ENCODE data around the gene GRIA3. TPM values are rescaled to one million over a fixed set of nuclear protein-coding genes. Genes with fewer than 3 reads are reported as not detected.
A peak's percentile ranks its signal among the peaks of the same experiment; 100 is the strongest.

GRIA3 gene
- total RNA-seq, 1 experiment from 2014 or later = not detected

- no peak overlapping the region for H3K9ac ChIP-seq (ENCODE audit: low read length)
- no TSS peak for BruUV-seq (replicated peaks)
These were observed 11.2 kb upstream of the GRIA3 start for GRCh38 chrX:123172869-123173268.

GRCh38 chrX:123173833-123174232 is 10.2 kb upstream of the GRIA3 start:
- H3K9me3 ChIP-seq (ENCODE audit: low read length) = no peaks in the 10 kb centered on the region
- H3K36me3 ChIP-seq (ENCODE audit: low read depth, low read length) = no peaks in the 10 kb centered on the region
- H3K27ac ChIP-seq (ENCODE audit: low read length) = no peak overlapping the region
- H3K4me2 ChIP-seq (ENCODE audit: low read length) = no peak overlapping the region
- H3K9ac ChIP-seq (ENCODE audit: low read length) = no peak overlapping the region
- intact Hi-C loops (cut with micrococcal nuclease) = loop anchor here (10.0 kb wide), 2 partner anchors 161 to 421 kb away; no protein-coding TSS in a partner anchor
- ChIA-PET POLR2A (ENCODE audit: unreplicated experiment) (no interaction called here), CTCF (no interaction called here)
- no peaks in the 10 kb centered on the region for H3K79me2 ChIP-seq (ENCODE audit: low read length)
- no peaks in the 10 kb centered on the region for H4K20me1 ChIP-seq (ENCODE audit: low read length)
- no peak for TF ChIP-seq EZH2 (IDR thresholded peaks at IDR 0.05; ENCODE audit: low read length, unreplicated experiment)
- TF ChIP-seq, protein P1, sequence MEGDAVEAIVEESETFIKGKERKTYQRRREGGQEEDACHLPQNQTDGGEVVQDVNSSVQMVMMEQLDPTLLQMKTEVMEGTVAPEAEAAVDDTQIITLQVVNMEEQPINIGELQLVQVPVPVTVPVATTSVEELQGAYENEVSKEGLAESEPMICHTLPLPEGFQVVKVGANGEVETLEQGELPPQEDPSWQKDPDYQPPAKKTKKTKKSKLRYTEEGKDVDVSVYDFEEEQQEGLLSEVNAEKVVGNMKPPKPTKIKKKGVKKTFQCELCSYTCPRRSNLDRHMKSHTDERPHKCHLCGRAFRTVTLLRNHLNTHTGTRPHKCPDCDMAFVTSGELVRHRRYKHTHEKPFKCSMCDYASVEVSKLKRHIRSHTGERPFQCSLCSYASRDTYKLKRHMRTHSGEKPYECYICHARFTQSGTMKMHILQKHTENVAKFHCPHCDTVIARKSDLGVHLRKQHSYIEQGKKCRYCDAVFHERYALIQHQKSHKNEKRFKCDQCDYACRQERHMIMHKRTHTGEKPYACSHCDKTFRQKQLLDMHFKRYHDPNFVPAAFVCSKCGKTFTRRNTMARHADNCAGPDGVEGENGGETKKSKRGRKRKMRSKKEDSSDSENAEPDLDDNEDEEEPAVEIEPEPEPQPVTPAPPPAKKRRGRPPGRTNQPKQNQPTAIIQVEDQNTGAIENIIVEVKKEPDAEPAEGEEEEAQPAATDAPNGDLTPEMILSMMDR (conservative IDR thresholded peaks at IDR 0.05; ENCODE audit: low read depth, low read length) = peak; percentile 54
- H3K4me3 ChIP-seq (ENCODE audit: low read length) = no peak overlapping the region
- no peaks in the 10 kb centered on the region for H3K9me2 ChIP-seq (replicated peaks; ENCODE audit: low read length)
- H3F3A ChIP-seq (ENCODE audit: low read length, unreplicated experiment) = no peaks in the 10 kb centered on the region
- no TSS peak for BruUV-seq (replicated peaks)
- ATAC-seq (peak; percentile 31; the same call in 1 of the 2 replicates), DNase-seq (peak; percentile 51)
- no peaks in the 10 kb centered on the region for H3K27me3 ChIP-seq (ENCODE audit: low read length)
- H2AFZ ChIP-seq (ENCODE audit: low read length) = no peak overlapping the region
- peaks cover 8% of the 10 kb centered on the region for H3K4me1 ChIP-seq (ENCODE audit: insufficient read depth, low read length)

More at GRCh38 chrX:123172869-123173268, 11.2 kb upstream of the GRIA3 start:
- Histone ChIP-seq H3K79me2 (ENCODE audit: low read length) (no peaks in the 10 kb centered on the region), H3K27ac (ENCODE audit: low read length) (no peak overlapping the region), H3K4me3 (ENCODE audit: low read length) (no peak overlapping the region), H2AFZ (ENCODE audit: low read length) (no peak overlapping the region), H3K27me3 (ENCODE audit: low read length) (no peaks in the 10 kb centered on the region), H3K4me2 (ENCODE audit: low read length) (no peak overlapping the region), H3K36me3 (ENCODE audit: low read depth, low read length) (no peaks in the 10 kb centered on the region), H3F3A (ENCODE audit: low read length, unreplicated experiment) (no peaks in the 10 kb centered on the region), H3K9me3 (ENCODE audit: low read length) (no peaks in the 10 kb centered on the region), H3K9me2 (replicated peaks; ENCODE audit: low read length) (no peaks in the 10 kb centered on the region), H4K20me1 (ENCODE audit: low read length) (no peaks in the 10 kb centered on the region), H3K4me1 (ENCODE audit: insufficient read depth, low read length) (peaks cover 18% of the 10 kb centered on the region)
- TF ChIP-seq, protein P1 (conservative IDR thresholded peaks at IDR 0.05; ENCODE audit: low read depth, low read length) = no peak
- no peak for TF ChIP-seq EZH2phosphoT487 (IDR thresholded peaks at IDR 0.05; ENCODE audit: borderline replicate concordance, low read length)
- TF ChIP-seq EZH2 (IDR thresholded peaks at IDR 0.05; ENCODE audit: low read length, unreplicated experiment) = no peak
- intact Hi-C loops (cut with micrococcal nuclease) = loop anchor here (10.0 kb wide), 2 partner anchors 162 to 422 kb away; no protein-coding TSS in a partner anchor
- ChIA-PET POLR2A (ENCODE audit: unreplicated experiment) (no interaction called here), CTCF (no interaction called here)
- DNase-seq (no peak), ATAC-seq (no peak)

- H3K27ac ChIP-seq (ENCODE audit: low read length) = no peak overlapping the region
- DNase-seq = no peak
- ChIA-PET POLR2A (ENCODE audit: unreplicated experiment) (no interaction called here), CTCF (no interaction called here)
- no peak for TF ChIP-seq EZH2phosphoT487 (IDR thresholded peaks at IDR 0.05; ENCODE audit: borderline replicate concordance, low read length)
- TF ChIP-seq, protein P1 (conservative IDR thresholded peaks at IDR 0.05; ENCODE audit: low read depth, low read length) = no peak
- no peak for TF ChIP-seq EZH2 (IDR thresholded peaks at IDR 0.05; ENCODE audit: low read length, unreplicated experiment)
- no peak overlapping the region for H2AFZ ChIP-seq (ENCODE audit: low read length)
- no peak overlapping the region for H3K9ac ChIP-seq (ENCODE audit: low read length)
- no peak for ATAC-seq
- no peaks in the 10 kb centered on the region for H3K36me3 ChIP-seq (ENCODE audit: low read depth, low read length)
- H3K9me3 ChIP-seq (ENCODE audit: low read length) = no peaks in the 10 kb centered on the region
- no peaks in the 10 kb centered on the region for H3F3A ChIP-seq (ENCODE audit: low read length, unreplicated experiment)
- BruUV-seq (replicated peaks) = no TSS peak
- H4K20me1 ChIP-seq (ENCODE audit: low read length) = no peaks in the 10 kb centered on the region
- intact Hi-C loops (cut with micrococcal nuclease) = loop anchor here (1.0 to 10.0 kb wide), 3 partner anchors 159 to 419 kb away; no protein-coding TSS in a partner anchor
- H3K27me3 ChIP-seq (ENCODE audit: low read length) = no peaks in the 10 kb centered on the region
- no peaks in the 10 kb centered on the region for H3K79me2 ChIP-seq (ENCODE audit: low read length)
- H3K4me2 ChIP-seq (ENCODE audit: low read length) = no peak overlapping the region
- no peaks in the 10 kb centered on the region for H3K9me2 ChIP-seq (replicated peaks; ENCODE audit: low read length)
- H3K4me1 ChIP-seq (ENCODE audit: insufficient read depth, low read length) = no peaks in the 10 kb centered on the region
- no peak overlapping the region for H3K4me3 ChIP-seq (ENCODE audit: low read length)
These were observed 8.5 kb upstream of the GRIA3 start for GRCh38 chrX:123175366-123176122.
